GM23338 (cell line): ENCODE measurements around the gene MVP. TPM values are rescaled to one million over a fixed set of nuclear protein-coding genes. Genes with fewer than 3 reads are reported as not detected.

Experiments used
- ATAC-seq: fragments of 200-7000 bp; cut with Tn5 transposase; 3 replicates; pipeline ENCODE4 v1.9.1; 2020
- DNase-seq: peaks from one replicate; pipeline ENCODE4 v3.0.0-alpha.2; 2015; ENCODE audit warnings: low spot score
- H2AFZ ChIP-seq: fragments of 200-600 bp; sonication (generic); 2 replicates; pipeline ENCODE4 v1.8.0; 2016; ENCODE audit warnings: antibody characterized with exemption, mild to moderate bottlenecking, moderate library complexity
- H3F3A ChIP-seq: fragments of 200-600 bp; sonication (generic); replicated peaks from 2 replicates; pipeline ENCODE4 v1.8.0; 2017; ENCODE audit warnings: antibody characterized with exemption, mixed run types, low read depth
- H3K27ac ChIP-seq: fragments of 200-600 bp; sonication (generic); 2 replicates; pipeline ENCODE4 v1.6.1; 2016; ENCODE audit warnings: low read depth
- H3K27me3 ChIP-seq: fragments of 200-600 bp; sonication (generic); 2 replicates; pipeline ENCODE4 v1.8.0; 2016; ENCODE audit warnings: mild to moderate bottlenecking, mixed run types, moderate library complexity; ENCODE audit not compliant: insufficient read depth
- H3K36me3 ChIP-seq: fragments of 200-600 bp; sonication (generic); 2 replicates; pipeline ENCODE4 v1.8.0; 2016; ENCODE audit warnings: mild to moderate bottlenecking; ENCODE audit not compliant: insufficient read depth
- H3K4me1 ChIP-seq: fragments of 200-600 bp; sonication (generic); 2 replicates; pipeline ENCODE4 v1.8.0; 2016; ENCODE audit warnings: mild to moderate bottlenecking, moderate library complexity; ENCODE audit not compliant: insufficient read depth
- H3K4me2 ChIP-seq: fragments of 200-600 bp; sonication (generic); 2 replicates; pipeline ENCODE4 v1.7.1; 2017; ENCODE audit warnings: mixed run types
- H3K4me3 ChIP-seq: fragments of 200-600 bp; sonication (generic); 2 replicates; pipeline ENCODE4 v1.6.1; 2016; ENCODE audit warnings: mixed run types
- H3K79me2 ChIP-seq: fragments of 200-600 bp; sonication (generic); replicated peaks from 2 replicates; pipeline ENCODE4 v1.8.0; 2017; ENCODE audit warnings: mild to moderate bottlenecking; ENCODE audit not compliant: insufficient read depth
- H3K9me2 ChIP-seq: fragments of 200-600 bp; sonication (generic); 2 replicates; pipeline ENCODE4 v1.8.0; 2017; ENCODE audit not compliant: insufficient read depth
- H4K20me1 ChIP-seq: fragments of 200-600 bp; sonication (generic); replicated peaks from 2 replicates; pipeline ENCODE4 v1.8.0; 2017; ENCODE audit warnings: mild to moderate bottlenecking; ENCODE audit not compliant: insufficient read depth
- H3K27ac Mint-ChIP-seq: 2 replicates; pipeline ENCODE4 v1.8.0; 2020; ENCODE audit warnings: inconsistent platforms, mild to moderate bottlenecking, moderate library complexity, mixed read lengths
- H3K27me3 Mint-ChIP-seq: 3 replicates; pipeline ENCODE4 v1.8.0; 2022; ENCODE audit warnings: low read depth, mild to moderate bottlenecking, moderate library complexity, mixed read lengths, inconsistent platforms; ENCODE audit not compliant: insufficient read depth, poor library complexity
- H3K36me3 Mint-ChIP-seq: 3 replicates; pipeline ENCODE4 v1.8.0; 2021; ENCODE audit warnings: low read depth, mild to moderate bottlenecking, inconsistent platforms, moderate library complexity, mixed read lengths
- H3K4me1 Mint-ChIP-seq: 3 replicates; pipeline ENCODE4 v1.8.0; 2020; ENCODE audit warnings: mild to moderate bottlenecking, inconsistent platforms, mixed read lengths
- H3K4me3 Mint-ChIP-seq: 3 replicates; pipeline ENCODE4 v1.8.0; 2021; ENCODE audit warnings: moderate library complexity, mild to moderate bottlenecking, inconsistent platforms, mixed read lengths
- H3K9me3 Mint-ChIP-seq: 3 replicates; pipeline ENCODE4 v1.8.0; 2020; ENCODE audit warnings: moderate library complexity, mild to moderate bottlenecking, inconsistent platforms, mixed read lengths
- CREB1 ChIP-seq: fragments of 250-450 bp; sonication (Bioruptor Pico); IDR thresholded peaks from 2 replicates; pipeline ENCODE4 v1.5.0; 2020; ENCODE audit warnings: low read depth, mild to moderate bottlenecking, moderate library complexity
- EZH2 ChIP-seq: fragments of 200-600 bp; sonication (generic); IDR thresholded peaks from one replicate; pipeline ENCODE4 v1.8.0; 2017; ENCODE audit warnings: antibody characterized with exemption, mild to moderate bottlenecking, low read depth; ENCODE audit not compliant: unreplicated experiment
- JUNB ChIP-seq: IDR thresholded peaks from one replicate; pipeline ENCODE4 v1.6.1; 2016; ENCODE audit warnings: antibody characterized with exemption; ENCODE audit not compliant: unreplicated experiment
- NANOG ChIP-seq: IDR thresholded peaks from 2 replicates; pipeline ENCODE4 v1.6.1; 2016; ENCODE audit warnings: antibody characterized with exemption, borderline replicate concordance
- POLR2AphosphoS5 ChIP-seq: IDR thresholded peaks from 2 replicates; pipeline ENCODE4 v1.6.1; 2016; ENCODE audit warnings: antibody characterized with exemption, low read depth
- polyA plus RNA-seq: library from polyadenylated mRNA; unstranded; fragments of >200 nt; fragmentation: Nextera tagmentation; extraction: Ambion mirVana; gene quantifications from 2 replicates; pipeline ENCODE4 v1.2.1, GENCODE V29; 2016
- total RNA-seq: library from RNA; depleted of rRNA; stranded (reverse); fragments of >200 nt; shearing (Covaris generic); gene quantifications from 2 replicates; pipeline ENCODE4 v1.2.3, GENCODE V29; 2014
- TF ChIP-seq, protein P1 (sequence below): fragments of 250-450 bp; sonication (Bioruptor Pico); IDR thresholded peaks from 2 replicates; pipeline ENCODE4 v1.5.0; 2020; ENCODE audit warnings: mild to moderate bottlenecking, moderate library complexity
- TF ChIP-seq, protein P2 (sequence below): IDR thresholded peaks from 2 replicates; pipeline ENCODE4 v1.6.1; 2016; ENCODE audit warnings: antibody characterized with exemption

MVP gene
- total and polyA plus RNA-seq, 2 experiments from 2014 or later: 1.4 to 3.7 TPM

DNA sequence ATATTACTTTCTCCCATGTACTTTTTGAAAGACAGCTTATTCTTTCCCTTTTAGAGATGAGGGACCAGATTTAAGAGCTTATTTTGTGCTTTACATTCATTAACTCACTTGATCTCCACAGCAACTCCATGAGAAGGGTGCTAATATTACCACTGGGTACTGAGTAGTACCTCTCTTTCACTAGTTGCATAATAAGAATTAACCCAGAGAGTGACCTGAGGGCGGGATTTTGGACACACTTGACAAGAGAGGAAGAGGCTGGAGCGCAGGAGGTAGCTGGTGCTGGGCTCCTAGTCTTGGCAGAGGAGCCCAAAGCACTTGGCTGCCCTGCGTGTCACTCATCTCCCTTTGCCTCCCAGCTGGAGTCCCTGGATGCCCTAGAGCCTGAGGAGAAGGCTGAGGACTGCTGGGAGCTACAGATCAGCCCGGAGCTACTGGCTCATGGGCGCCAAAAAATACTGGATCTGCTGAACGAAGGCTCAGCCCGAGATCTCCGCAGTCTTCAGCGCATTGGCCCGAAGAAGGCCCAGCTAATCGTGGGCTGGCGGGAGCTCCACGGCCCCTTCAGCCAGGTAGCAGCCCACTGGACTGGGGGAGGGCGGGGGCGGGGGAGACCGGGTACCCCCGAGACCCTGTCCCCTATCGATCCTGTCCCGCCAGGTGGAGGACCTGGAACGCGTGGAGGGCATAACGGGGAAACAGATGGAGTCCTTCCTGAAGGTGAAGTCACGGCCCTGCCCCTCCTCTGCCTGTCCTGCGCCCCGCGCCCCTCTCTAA lies 15.6 kb upstream of the MVP start (continued):
- TF ChIP-seq, protein P1, sequence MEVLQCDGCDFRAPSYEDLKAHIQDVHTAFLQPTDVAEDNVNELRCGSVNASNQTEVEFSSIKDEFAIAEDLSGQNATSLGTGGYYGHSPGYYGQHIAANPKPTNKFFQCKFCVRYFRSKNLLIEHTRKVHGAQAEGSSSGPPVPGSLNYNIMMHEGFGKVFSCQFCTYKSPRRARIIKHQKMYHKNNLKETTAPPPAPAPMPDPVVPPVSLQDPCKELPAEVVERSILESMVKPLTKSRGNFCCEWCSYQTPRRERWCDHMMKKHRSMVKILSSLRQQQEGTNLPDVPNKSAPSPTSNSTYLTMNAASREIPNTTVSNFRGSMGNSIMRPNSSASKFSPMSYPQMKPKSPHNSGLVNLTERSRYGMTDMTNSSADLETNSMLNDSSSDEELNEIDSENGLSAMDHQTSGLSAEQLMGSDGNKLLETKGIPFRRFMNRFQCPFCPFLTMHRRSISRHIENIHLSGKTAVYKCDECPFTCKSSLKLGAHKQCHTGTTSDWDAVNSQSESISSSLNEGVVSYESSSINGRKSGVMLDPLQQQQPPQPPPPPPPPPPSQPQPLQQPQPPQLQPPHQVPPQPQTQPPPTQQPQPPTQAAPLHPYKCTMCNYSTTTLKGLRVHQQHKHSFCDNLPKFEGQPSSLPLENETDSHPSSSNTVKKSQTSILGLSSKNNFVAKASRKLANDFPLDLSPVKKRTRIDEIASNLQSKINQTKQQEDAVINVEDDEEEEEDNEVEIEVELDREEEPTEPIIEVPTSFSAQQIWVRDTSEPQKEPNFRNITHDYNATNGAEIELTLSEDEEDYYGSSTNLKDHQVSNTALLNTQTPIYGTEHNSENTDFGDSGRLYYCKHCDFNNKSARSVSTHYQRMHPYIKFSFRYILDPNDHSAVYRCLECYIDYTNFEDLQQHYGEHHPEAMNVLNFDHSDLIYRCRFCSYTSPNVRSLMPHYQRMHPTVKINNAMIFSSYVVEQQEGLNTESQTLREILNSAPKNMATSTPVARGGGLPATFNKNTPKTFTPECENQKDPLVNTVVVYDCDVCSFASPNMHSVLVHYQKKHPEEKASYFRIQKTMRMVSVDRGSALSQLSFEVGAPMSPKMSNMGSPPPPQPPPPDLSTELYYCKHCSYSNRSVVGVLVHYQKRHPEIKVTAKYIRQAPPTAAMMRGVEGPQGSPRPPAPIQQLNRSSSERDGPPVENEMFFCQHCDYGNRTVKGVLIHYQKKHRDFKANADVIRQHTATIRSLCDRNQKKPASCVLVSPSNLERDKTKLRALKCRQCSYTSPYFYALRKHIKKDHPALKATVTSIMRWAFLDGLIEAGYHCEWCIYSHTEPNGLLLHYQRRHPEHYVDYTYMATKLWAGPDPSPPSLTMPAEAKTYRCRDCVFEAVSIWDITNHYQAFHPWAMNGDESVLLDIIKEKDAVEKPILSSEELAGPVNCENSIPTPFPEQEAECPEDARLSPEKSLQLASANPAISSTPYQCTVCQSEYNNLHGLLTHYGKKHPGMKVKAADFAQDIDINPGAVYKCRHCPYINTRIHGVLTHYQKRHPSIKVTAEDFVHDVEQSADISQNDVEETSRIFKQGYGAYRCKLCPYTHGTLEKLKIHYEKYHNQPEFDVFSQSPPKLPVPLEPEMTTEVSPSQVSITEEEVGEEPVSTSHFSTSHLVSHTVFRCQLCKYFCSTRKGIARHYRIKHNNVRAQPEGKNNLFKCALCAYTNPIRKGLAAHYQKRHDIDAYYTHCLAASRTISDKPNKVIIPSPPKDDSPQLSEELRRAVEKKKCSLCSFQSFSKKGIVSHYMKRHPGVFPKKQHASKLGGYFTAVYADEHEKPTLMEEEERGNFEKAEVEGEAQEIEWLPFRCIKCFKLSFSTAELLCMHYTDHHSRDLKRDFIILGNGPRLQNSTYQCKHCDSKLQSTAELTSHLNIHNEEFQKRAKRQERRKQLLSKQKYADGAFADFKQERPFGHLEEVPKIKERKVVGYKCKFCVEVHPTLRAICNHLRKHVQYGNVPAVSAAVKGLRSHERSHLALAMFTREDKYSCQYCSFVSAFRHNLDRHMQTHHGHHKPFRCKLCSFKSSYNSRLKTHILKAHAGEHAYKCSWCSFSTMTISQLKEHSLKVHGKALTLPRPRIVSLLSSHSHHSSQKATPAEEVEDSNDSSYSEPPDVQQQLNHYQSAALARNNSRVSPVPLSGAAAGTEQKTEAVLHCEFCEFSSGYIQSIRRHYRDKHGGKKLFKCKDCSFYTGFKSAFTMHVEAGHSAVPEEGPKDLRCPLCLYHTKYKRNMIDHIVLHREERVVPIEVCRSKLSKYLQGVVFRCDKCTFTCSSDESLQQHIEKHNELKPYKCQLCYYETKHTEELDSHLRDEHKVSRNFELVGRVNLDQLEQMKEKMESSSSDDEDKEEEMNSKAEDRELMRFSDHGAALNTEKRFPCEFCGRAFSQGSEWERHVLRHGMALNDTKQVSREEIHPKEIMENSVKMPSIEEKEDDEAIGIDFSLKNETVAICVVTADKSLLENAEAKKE: no peak
- TF ChIP-seq, protein P2, sequence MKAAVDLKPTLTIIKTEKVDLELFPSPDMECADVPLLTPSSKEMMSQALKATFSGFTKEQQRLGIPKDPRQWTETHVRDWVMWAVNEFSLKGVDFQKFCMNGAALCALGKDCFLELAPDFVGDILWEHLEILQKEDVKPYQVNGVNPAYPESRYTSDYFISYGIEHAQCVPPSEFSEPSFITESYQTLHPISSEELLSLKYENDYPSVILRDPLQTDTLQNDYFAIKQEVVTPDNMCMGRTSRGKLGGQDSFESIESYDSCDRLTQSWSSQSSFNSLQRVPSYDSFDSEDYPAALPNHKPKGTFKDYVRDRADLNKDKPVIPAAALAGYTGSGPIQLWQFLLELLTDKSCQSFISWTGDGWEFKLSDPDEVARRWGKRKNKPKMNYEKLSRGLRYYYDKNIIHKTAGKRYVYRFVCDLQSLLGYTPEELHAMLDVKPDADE: no peak
- no peak for TF ChIP-seq NANOG

DNA sequence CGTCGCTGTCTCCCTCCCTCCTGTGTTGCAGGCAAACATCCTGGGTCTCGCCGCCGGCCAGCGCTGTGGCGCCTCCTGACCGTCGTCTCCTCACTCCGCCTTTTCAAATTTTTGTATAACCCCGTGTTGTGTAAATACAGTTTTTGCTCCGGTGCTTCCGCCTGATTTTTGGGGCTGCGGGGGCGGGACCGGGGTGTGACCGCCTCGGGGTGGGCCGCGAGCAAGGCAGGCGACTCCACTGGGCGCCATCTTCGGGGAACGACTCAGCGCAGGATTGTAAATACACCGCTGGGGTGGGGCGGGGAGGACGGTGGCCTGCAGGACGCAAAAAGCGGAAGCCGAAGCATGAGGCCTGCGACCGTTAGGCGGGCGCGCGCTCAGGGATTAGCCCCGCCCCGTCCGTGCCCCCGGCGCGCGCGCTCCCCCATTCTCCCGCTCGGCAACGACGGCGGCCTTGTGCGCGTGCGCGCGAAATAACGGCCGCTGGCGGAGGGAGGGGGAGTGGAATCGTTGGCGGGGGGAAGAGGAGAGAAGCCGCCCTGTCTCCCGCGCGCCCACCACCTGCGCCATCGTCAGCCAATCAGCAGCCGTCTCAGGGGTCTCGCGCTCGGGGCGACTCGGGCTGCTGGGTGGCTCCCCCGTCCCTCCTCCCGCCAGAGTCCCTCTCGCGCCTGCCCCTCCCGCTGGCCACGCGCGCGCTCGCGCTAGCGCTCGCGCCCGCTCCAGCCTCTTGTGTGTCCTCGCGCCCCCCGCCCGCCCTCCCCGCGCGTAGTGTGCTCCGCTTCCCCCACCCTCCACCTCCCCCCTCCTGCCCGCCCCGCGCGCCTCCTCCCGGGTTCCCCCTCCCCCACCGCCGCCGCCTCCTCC lies 14.8 kb upstream of the MVP start:
- Mint-ChIP-seq H3K4me3 (peak overlapping the region; percentile 91), H3K27ac (peak overlapping the region; percentile 99), H3K27me3 (peaks cover 35% of the 10 kb centered on the region), H3K36me3 (peaks cover 67% of the 10 kb centered on the region), H3K4me1 (peaks cover 50% of the 10 kb centered on the region), H3K9me3 (peaks cover 3% of the 10 kb centered on the region)
- Histone ChIP-seq H3K79me2 (peaks cover 21% of the 10 kb centered on the region), H3K4me3 (peak overlapping the region; percentile 91), H3K36me3 (peaks cover 17% of the 10 kb centered on the region; the same call in 1 of the 2 replicates), H3K27ac (peak overlapping the region; percentile 99), H3K4me1 (peaks cover 47% of the 10 kb centered on the region), H2AFZ (peak overlapping the region; percentile 80; the same call in 1 of the 2 replicates), H3K9me2 (no peaks in the 10 kb centered on the region), H3K27me3 (no peaks in the 10 kb centered on the region), H3K4me2 (peak overlapping the region; percentile 91), H4K20me1 (peaks cover 19% of the 10 kb centered on the region; the same call in 1 of the 2 replicates), H3F3A (peaks cover 47% of the 10 kb centered on the region)
- ATAC-seq (peak; percentile 65), DNase-seq (peak; percentile 97)
- TF ChIP-seq POLR2AphosphoS5: peak; percentile 95
- TF ChIP-seq JUNB: no peak
- TF ChIP-seq, protein P2: peak; percentile 58; the same call in 1 of the 2 replicates
- no peak for TF ChIP-seq EZH2
- peak; percentile 19; the same call in 1 of the 2 replicates for TF ChIP-seq NANOG
- peak; percentile 66 for TF ChIP-seq CREB1
